ENCODE results near the gene EDEM1.
"Not testable (repeated sequence)": the region's sequence is repeated elsewhere in the genome, so short reads cannot be mapped to it uniquely, and the experiment has no call there.

The EDEM1 gene

GRCh38 chr3:5220667-5221431 lies 33.3 kb downstream of the EDEM1 start:
- DNase-seq (ENCODE audit: insufficient read length, low spot score) (no peak), FAIRE-seq (no peak)
- no peak for TF ChIP-seq POLR2A (IDR thresholded peaks at IDR 0.05; ENCODE audit: low read depth, low read length)

DNA sequence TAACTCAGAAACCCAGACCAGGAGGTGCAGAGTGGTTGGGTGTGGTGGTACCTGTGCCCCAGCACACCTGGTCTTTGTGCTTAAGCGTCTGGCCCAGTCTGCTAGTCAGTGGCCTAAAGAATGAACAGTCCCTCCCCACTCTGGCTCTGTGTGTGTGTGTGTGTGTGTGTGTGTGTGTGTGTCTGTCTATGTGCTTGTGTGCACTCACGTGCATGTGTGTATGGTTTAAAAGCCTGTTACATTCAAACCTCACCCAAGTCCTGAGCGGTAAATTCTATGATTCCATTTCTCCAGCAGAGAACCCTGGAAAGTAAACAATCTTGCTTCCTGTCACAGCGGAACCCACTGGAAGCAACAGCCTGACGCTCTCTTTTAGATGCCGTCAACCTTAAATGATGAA lies 34.2 kb downstream of the EDEM1 start:
- DNase-seq (ENCODE audit: insufficient read length, low spot score) (no peak), FAIRE-seq (no peak)
- no peak for TF ChIP-seq POLR2A (IDR thresholded peaks at IDR 0.05; ENCODE audit: low read depth, low read length)

DNA sequence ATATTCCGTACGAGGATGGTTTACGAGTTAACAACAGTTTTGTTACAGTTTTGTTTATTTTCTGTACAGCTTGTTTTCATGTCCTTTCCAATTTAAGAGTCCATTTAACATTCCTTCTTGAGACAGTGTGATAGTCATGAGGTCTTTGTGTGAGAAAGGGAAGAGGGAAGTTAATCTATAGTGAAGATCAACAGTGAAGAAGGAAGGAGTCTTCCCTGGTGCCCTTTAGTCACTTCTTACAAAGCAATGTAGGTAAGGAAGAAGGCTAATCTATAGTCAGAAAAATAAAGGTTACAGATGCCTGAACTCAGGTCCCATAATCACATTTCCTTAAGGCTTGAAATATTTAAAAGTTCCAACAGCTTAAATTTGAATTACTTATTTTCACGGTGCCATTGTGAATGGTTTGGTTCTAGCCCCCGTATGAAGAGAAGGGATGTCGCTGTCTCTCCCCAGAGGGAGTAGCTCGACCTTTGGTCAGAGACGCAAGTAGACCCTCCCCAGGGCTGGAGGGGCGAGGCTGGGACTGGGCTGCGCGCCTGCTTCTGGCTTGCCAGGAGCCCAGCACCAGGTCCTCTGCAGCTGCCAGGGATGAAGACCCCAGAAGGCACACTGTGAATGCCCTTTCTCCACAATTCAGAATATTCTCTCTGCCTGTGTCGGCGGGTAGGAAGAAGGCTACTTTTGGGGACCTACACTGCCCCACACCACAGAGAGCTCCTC lies 34.9 kb downstream of the EDEM1 start:
- no peak for TF ChIP-seq POLR2A (IDR thresholded peaks at IDR 0.05; ENCODE audit: low read depth, low read length)
- no peak for FAIRE-seq
- no peak for DNase-seq (ENCODE audit: insufficient read length, low spot score)

DNA sequence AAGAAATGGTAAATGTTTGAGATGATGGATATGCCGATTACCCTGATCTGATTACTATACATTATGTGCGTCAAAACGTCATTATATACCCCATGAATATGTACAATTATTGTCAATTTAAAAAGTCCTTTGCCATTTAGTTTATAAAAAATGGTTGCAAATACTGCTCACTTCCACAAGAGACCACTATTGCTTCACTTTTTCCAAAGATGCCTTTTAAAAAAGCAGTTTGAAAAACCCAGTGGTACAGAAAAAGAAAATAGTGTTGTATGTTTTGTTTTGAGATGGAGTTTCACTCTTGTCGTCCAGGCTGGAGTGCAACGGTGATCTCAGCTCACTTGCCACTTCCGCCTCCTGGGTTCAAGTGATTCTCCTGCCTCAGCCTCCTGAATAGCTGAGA lies 39.3 kb downstream of the EDEM1 start:
- FAIRE-seq, result peak; percentile 6
- no peak for TF ChIP-seq POLR2A (IDR thresholded peaks at IDR 0.05; ENCODE audit: low read depth, low read length)
- no peak for DNase-seq (ENCODE audit: insufficient read length, low spot score)

GRCh38 chr3:5227812-5228211 lies 40.3 kb downstream of the EDEM1 start:
- no peak for DNase-seq (ENCODE audit: insufficient read length, low spot score)
- FAIRE-seq, result no peak

DNA sequence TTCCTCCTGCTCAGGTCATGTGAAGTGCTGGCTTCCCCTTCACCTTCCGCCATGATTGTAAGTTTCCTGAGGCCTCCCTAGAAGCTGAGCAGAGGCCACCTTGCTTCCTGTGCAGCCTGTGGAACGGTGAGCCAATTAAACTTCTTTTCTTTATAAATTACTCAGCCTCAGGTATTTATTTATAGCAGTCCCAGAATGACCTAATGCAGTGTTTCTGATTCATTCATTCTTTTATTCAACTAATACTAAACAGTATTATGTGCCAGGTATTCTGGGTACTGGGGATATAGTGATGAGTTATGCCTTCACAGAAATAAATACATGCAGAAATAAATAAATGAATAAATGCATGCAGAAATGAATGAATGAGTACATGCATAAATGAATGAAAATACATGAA lies 41.9 kb downstream of the EDEM1 start:
- FAIRE-seq, result no peak
- DNase-seq (ENCODE audit: insufficient read length, low spot score), result no peak

More at GRCh38 chr3:5227812-5228211, 40.3 kb downstream of the EDEM1 start:
- TF ChIP-seq POLR2A (IDR thresholded peaks at IDR 0.05; ENCODE audit: low read depth, low read length), result no peak

DNA sequence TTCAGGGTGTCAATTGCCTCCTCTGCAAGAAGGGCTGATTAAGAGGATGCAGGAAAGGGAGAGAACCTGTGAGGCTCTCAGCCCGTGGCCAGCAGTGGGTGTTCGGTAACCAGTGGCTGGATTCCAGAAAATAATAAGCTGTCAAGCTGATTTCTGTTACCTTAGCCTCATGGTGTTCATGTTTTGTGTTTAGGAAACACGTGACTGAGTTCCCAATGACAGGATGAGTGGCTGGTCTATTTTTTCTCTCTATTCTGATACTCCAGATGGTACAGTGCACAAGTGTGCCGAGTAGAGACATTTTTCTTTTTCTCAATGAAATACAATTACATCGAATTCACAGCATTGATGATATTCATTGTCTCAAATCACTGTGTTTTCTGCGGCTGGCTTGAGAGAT lies 43.6 kb downstream of the EDEM1 start:
- no peak for TF ChIP-seq POLR2A (IDR thresholded peaks at IDR 0.05; ENCODE audit: low read depth, low read length)
- no peak for FAIRE-seq

More for the DNA sequence above, 41.9 kb downstream of the EDEM1 start:
- TF ChIP-seq POLR2A (IDR thresholded peaks at IDR 0.05; ENCODE audit: low read depth, low read length), result no peak

DNA sequence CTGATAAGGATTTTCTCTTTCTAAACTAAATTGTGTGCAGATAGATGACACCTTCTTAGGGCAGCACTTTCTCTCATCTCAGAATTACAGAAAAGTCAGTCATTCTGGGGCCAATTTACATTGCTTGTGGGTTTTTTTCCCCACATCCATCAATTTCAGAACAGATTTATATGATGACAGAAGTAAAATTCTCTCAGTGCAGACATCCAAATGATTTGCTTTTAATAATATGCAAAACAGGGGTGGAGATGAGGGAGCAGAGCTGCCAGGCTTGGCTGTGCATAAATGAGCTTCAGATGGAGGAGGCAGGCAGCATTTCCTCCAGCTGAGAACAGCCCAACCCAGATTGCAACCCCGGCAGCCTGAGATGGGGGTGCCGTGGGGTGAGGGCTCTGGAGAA lies 44.0 kb downstream of the EDEM1 start:
- TF ChIP-seq POLR2A (IDR thresholded peaks at IDR 0.05; ENCODE audit: low read depth, low read length), result no peak
- DNase-seq (ENCODE audit: insufficient read length, low spot score) (no peak), FAIRE-seq (no peak)

More for the DNA sequence above, 43.6 kb downstream of the EDEM1 start:
- no peak for DNase-seq (ENCODE audit: insufficient read length, low spot score)

GRCh38 chr3:5232570-5232969 lies 45.1 kb downstream of the EDEM1 start:
- FAIRE-seq, result no peak
- DNase-seq (ENCODE audit: insufficient read length, low spot score), result no peak
- TF ChIP-seq POLR2A (IDR thresholded peaks at IDR 0.05; ENCODE audit: low read depth, low read length), result no peak

DNA sequence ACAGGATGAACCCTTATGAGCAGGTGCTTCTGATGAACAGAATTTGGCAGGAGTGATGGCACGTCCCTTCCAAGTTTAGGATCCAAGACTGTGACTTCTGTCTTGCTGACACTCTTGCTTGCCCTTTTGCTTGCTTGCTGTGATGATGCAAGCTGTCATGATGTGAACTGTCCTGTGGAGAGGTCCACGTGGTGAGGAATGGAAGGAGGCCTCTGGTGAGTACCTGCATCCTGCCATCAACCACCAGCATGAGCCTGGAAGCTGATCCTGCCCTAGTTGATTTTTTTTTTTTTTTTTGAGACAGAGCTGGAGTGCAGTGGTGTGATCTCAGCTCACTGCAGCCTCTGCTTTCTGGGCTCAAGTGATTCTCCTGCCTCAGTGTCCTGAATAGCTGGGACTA lies 45.5 kb downstream of the EDEM1 start:
- no peak for DNase-seq (ENCODE audit: insufficient read length, low spot score)
- no peak for TF ChIP-seq POLR2A (IDR thresholded peaks at IDR 0.05; ENCODE audit: low read depth, low read length)
- FAIRE-seq, result no peak

- TF ChIP-seq POLR2A (IDR thresholded peaks at IDR 0.05; ENCODE audit: low read depth, low read length), result no peak
- FAIRE-seq, result no peak
- no peak for DNase-seq (ENCODE audit: insufficient read length, low spot score)
Observed at GRCh38 chr3:5235655-5236054, 48.1 kb downstream of the EDEM1 start.

DNA sequence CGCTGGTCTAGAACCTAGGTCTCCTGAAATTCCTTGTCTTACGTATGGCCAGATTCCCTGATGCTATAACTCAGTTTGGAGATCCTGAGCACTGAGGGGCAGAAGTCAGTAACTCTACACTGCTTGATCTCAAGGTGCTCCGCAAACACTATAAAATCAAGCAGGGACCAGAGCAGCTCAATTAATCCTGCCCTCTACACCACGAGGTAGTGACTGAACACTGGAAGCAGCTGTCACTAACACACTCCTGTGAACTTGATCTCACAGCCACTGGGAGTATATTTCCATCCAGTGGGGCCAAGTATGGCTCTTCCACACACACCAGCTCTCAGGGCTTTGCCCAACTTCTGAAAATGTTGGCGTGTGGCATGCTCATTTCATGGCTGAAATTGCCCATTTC lies 51.0 kb downstream of the EDEM1 start:
- DNase-seq (ENCODE audit: insufficient read length, low spot score) (no peak), FAIRE-seq (no peak)
- TF ChIP-seq POLR2A (IDR thresholded peaks at IDR 0.05; ENCODE audit: low read depth, low read length), result no peak

- no peak for FAIRE-seq
Observed at GRCh38 chr3:5239602-5240001, 52.1 kb downstream of the EDEM1 start.

DNA sequence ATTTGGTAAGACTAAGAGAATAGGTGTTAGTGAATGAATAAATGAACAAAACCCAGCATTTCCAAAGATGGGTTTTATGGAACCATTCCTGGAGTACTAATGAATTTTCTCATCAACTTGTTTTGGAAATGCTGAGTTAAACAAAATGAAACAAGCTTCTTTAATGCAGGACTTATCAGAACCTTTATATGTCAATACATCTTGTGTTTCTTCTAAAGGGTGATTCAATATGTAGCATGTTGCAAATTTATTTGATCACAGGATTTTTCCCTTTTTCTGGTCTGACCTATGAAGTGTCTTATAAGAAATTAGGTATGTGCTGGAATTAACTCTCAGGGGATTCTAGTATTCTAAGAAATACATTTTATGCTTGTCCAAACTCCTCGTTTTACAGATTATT lies 53.2 kb downstream of the EDEM1 start:
- FAIRE-seq (no peak), DNase-seq (ENCODE audit: insufficient read length, low spot score) (no peak)
- TF ChIP-seq POLR2A (IDR thresholded peaks at IDR 0.05; ENCODE audit: low read depth, low read length), result no peak

More at GRCh38 chr3:5239602-5240001, 52.1 kb downstream of the EDEM1 start:
- DNase-seq (ENCODE audit: insufficient read length, low spot score), result no peak
- TF ChIP-seq POLR2A (IDR thresholded peaks at IDR 0.05; ENCODE audit: low read depth, low read length), result no peak

DNA sequence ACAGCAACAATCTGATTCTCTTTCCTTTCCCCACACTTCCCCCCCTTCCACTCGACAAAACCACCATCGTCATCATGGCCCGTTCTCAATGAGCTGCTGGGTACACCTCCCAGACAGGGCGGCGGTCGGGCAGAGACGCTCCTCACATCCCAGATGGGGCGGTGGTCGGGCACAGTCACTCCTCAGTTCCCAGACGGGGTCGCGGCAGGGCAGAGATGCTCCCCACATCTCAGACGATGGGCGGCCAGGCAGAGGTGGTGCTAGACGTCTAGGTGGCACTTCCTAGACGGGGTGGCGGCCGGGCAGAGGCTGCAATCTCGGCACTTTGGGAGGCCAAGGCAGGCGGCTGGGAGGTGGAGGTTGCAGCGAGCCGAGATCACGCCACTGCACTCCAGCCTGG lies 55.3 kb downstream of the EDEM1 start:
- FAIRE-seq; DNase-seq (ENCODE audit: insufficient read length, low spot score): not testable (repeated sequence)
